HG03442 (cell line): ENCODE data around the gene FBXL20.

Experiments
- ATAC-seq: cut with Tn5 transposase; IDR thresholded peaks from one replicate; pipeline ENCODE4 v1.9.1; 2021; ENCODE audit warnings: mild to moderate bottlenecking, moderate library complexity; ENCODE audit not compliant: unreplicated experiment

The FBXL20 gene

GRCh38 chr17:39208893-39209292 is 192.5 kb downstream of the FBXL20 start:
- ATAC-seq: no peak

- no peak for ATAC-seq
These were observed 193.3 kb downstream of the FBXL20 start for GRCh38 chr17:39208136-39208535.

DNA sequence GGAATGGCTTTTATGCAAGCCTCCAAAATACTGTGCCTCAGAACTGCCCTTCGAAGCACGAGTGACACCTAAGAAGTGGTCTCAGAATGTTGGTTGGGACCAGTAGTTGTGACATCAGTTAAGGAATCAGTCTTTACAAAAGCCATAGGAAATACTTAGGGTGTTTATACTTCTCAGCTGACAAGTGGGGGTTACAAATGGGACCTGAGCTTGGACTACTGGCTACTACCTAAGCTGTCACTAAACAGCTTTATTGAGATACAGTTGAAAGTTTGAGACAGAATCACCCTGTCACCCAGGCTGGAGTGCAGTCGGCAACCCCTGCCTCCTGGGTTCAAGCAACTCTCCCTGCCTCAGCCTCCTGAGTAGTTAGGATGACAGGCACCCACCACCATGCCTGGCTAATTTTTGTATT is 196.3 kb downstream of the FBXL20 start:
- ATAC-seq: no peak

DNA sequence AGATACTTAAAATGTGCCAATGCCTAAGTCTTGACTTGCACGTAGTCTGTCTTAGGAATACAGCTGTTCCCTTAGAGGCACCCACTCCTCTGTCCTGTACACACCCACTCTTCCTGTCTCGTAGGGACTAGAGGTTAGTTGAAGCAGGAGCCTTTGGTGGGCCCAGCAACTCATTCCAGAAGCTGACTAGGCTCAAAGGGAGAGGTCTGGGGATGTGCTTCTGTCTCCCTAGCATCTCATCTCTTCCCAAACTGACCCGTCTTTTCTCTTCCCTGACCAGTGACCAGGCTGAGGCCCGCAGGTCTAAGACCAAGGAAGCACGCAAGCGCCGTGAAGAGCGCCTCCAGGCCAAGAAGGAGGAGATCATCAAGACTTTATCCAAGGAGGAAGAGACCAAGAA is 197.2 kb downstream of the FBXL20 start:
- no peak for ATAC-seq
